Type B pancreatic cell (in vitro differentiated cells): ENCODE results near the gene ALKBH4. TPM values are rescaled to one million over a fixed set of nuclear protein-coding genes. Genes with fewer than 3 reads are reported as not detected.

ENCODE experiments used
- DNase-seq: peaks from one replicate; pipeline ENCODE4 v3.0.0; 2021; ENCODE audit warnings: mixed read lengths; ENCODE audit not compliant: unreplicated experiment; ENCODE audit errors: extremely low spot score
- H3K27ac Mint-ChIP-seq: 2 replicates; pipeline ENCODE4 v1.8.0; 2021; ENCODE audit warnings: mild to moderate bottlenecking, mixed read lengths
- H3K27me3 Mint-ChIP-seq: 2 replicates; pipeline ENCODE4 v1.8.0; 2021; ENCODE audit warnings: mixed read lengths
- H3K36me3 Mint-ChIP-seq: 2 replicates; pipeline ENCODE4 v1.8.0; 2021; ENCODE audit warnings: mixed read lengths
- H3K4me1 Mint-ChIP-seq: one replicate; pipeline ENCODE4 v1.8.0; 2021; ENCODE audit warnings: mixed read lengths; ENCODE audit not compliant: unreplicated experiment
- H3K4me3 Mint-ChIP-seq: 2 replicates; pipeline ENCODE4 v1.8.0; 2021; ENCODE audit warnings: mild to moderate bottlenecking, mixed read lengths
- H3K9me3 Mint-ChIP-seq: 2 replicates; pipeline ENCODE4 v1.8.0; 2021; ENCODE audit warnings: mixed read lengths
- total RNA-seq: library from RNA; stranded (reverse); gene quantifications from 2 replicates; pipeline ENCODE4 v1.2.1, GENCODE V29; 2021; ENCODE audit warnings: low replicate concordance
- TF ChIP-seq, protein P1 (sequence below): fragments of 200-600 bp; sonication (generic); conservative IDR thresholded peaks from 2 replicates; pipeline ENCODE4 v1.5.0; 2021; ENCODE audit warnings: antibody characterized with exemption, mild to moderate bottlenecking

ALKBH4 gene
- total RNA-seq, 1 donor from 2014 or later = 13.3 TPM

DNA sequence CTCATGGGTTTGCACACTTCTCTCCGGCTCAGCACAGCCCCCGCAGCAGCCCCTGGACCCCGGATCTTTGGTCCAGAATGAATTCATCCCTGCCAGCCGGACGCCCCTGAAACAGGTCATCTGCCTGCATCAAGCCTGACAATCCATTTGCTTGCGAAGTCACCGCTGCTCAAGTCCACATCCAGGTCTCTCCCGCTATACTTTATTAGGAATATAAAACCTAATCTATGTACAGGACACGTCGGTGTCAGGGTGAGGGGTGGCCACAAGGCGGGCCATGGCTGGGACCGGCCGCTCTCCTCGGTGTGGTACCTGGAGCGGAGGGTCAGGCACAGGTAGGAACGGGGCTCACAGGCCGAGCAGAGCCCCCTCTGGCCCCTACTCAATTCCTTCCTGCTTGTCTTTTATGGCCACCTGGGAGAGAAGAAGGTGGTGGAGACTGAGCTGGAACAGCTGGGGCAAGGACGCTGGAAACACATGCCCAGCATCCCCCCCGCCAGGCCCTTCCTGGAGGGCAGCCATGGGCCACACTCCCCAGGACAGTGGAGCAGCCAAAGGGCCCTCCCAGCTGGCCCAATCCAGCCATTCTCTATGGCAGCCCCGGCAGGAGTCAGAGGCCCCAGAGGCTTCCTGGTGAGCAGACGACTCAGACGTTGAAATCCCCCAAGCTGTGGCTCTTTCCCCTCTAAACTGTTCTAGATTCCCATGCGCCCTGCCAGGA, 8.8 kb upstream of the ALKBH4 start:
- Mint-ChIP-seq H3K36me3 (no peaks in the 10 kb centered on the region), H3K4me3 (no peak overlapping the region), H3K27me3 (no peaks in the 10 kb centered on the region), H3K4me1 (no peaks in the 10 kb centered on the region), H3K9me3 (no peaks in the 10 kb centered on the region), H3K27ac (no peak overlapping the region)
- DNase-seq = peak; percentile 56
- TF ChIP-seq, protein P1, sequence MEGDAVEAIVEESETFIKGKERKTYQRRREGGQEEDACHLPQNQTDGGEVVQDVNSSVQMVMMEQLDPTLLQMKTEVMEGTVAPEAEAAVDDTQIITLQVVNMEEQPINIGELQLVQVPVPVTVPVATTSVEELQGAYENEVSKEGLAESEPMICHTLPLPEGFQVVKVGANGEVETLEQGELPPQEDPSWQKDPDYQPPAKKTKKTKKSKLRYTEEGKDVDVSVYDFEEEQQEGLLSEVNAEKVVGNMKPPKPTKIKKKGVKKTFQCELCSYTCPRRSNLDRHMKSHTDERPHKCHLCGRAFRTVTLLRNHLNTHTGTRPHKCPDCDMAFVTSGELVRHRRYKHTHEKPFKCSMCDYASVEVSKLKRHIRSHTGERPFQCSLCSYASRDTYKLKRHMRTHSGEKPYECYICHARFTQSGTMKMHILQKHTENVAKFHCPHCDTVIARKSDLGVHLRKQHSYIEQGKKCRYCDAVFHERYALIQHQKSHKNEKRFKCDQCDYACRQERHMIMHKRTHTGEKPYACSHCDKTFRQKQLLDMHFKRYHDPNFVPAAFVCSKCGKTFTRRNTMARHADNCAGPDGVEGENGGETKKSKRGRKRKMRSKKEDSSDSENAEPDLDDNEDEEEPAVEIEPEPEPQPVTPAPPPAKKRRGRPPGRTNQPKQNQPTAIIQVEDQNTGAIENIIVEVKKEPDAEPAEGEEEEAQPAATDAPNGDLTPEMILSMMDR = no peak

DNA sequence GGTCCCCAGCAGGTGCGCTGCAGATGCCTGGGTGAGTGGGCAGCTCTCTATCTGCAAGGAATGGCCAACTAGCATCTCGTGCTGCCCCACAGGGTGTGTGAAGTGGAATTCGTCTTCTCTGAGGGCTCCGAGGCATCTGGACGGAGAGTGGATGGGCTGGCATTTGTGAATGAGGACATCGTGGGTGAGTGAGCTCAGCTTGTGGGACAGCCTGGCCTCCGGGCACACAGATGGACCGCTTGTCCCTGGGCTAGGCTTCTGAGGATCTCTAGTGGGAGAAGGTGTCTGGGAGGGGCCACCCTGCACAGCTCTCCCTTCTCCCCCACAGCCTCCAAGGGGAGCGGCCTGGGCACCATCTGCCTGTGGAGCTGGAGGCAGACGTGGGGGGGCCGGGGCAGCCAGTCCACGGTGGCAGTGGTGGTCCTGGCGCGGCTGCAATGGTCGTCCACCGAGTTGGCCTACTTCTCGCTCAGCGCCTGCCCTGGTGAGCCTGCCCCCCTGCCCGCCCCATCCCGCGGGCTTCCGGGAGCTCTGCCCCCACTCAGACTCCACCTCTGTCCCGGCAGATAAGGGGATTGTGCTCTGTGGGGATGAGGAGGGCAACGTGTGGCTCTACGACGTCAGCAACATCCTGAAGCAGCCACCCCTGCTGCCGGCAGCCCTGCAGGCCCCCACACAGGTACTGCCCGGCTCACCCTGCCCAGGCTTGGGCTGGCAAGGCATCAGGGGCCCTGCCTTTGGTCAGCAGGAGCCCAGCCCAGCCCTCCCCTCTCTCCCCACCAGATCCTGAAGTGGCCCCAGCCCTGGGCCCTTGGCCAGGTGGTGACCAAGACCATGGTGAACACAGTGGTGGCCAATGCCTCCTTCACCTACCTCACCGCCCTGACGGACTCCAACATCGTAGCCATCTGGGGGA, 7.7 kb upstream of the ALKBH4 start:
- TF ChIP-seq, protein P1 = no peak
- no peaks in the 10 kb centered on the region for H3K9me3 Mint-ChIP-seq
- DNase-seq = peak; percentile 65
- no peaks in the 10 kb centered on the region for H3K36me3 Mint-ChIP-seq
- no peaks in the 10 kb centered on the region for H3K27me3 Mint-ChIP-seq
- H3K27ac Mint-ChIP-seq = no peak overlapping the region
- H3K4me3 Mint-ChIP-seq = no peak overlapping the region
- H3K4me1 Mint-ChIP-seq = no peaks in the 10 kb centered on the region

DNA sequence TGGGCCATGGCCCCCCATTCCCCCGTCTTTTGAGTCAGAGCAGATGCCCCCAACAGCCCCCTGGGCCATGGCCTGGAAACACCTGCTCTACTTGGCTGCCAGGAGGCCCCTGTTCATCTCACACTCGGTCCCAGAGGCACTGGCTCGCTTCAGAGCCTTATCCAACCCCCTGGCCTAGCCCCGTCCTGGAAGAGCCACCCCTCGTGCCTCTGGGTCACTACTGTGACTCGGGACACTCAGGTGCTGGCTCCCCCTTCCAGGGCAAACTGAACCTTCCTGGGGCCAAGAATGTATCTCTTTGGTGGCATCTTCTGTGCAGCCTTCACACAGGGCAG, 7.1 kb upstream of the ALKBH4 start:
- H3K4me1 Mint-ChIP-seq = no peaks in the 10 kb centered on the region
- H3K36me3 Mint-ChIP-seq = no peaks in the 10 kb centered on the region
- H3K4me3 Mint-ChIP-seq = no peak overlapping the region
- no peaks in the 10 kb centered on the region for H3K27me3 Mint-ChIP-seq
- no peaks in the 10 kb centered on the region for H3K9me3 Mint-ChIP-seq
- TF ChIP-seq, protein P1 = no peak
- no peak overlapping the region for H3K27ac Mint-ChIP-seq
- DNase-seq = peak; percentile 62

DNA sequence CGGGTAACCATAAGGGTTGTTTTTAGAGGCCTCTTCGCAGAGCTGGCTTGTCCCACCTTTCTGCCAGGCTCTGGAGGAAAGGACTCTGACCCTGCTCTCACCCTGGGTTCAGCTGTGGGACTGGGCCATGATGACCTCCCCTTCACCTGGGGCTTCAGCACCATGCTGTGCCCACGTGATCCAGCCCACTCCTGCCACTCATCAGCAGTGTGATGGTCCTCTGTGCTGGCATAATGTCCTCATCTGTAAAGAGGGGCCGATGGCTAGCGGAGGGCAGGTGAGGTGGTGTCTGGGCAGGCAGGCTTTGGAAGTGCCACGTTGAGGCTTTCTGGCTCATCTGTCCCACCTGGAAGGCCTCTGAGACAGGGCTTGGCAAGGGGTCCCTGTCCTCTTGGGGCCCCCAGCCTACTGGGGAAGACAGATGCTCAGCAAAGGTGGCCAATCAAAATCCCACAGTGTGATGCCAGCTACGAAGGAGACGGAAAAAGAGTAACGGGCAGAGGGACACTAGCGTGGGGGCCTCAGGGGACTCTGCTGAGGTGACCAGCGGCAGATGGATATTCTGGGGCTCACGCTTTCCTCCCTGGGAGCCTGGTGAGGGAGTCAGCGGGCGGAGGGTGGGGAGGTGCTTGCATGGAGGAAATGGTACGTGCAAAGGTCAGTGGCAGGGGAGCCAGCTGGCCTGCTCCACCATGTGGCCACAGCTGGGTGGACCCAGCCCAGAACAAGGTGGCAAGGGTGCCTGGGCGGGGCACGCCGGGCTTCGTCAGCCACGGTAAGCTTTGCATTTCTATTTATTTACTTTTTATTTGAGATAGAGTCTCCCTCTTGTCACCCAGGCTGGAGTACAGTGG, 5.5 kb upstream of the ALKBH4 start:
- Mint-ChIP-seq H3K9me3 (no peaks in the 10 kb centered on the region), H3K4me3 (no peak overlapping the region), H3K4me1 (no peaks in the 10 kb centered on the region), H3K27me3 (no peaks in the 10 kb centered on the region), H3K36me3 (no peaks in the 10 kb centered on the region), H3K27ac (no peak overlapping the region)
- TF ChIP-seq, protein P1 = no peak
- DNase-seq = peak; percentile 52

DNA sequence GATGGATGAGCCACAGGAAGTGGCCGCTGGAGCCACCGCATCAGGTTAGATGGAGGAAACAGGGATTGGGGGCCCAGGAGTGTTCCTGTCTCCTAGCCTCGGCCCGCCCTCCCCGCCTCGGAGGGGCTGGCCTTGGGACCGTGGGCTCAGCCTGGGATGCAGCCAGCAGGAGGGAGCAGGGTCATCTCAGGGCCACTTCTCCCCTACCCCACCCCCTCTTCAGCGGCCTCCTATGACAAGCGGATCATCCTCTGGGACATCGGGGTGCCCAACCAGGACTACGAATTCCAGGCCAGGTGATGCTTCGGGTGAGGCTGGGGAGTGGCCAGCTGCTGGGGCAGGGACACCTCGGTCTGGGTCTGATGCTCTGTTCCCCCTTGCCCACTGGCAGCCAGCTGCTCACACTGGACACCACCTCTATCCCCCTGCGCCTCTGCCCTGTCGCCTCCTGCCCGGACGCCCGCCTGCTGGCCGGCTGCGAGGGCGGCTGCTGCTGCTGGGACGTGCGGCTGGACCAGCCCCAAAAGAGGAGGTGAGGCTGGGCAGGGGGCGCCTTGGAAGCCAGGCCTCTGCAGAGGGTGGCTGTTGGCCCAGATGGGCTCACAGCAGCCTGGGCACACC, 4.8 kb upstream of the ALKBH4 start:
- peak; percentile 64 for DNase-seq
- TF ChIP-seq, protein P1 = no peak
- Mint-ChIP-seq H3K27me3 (no peaks in the 10 kb centered on the region), H3K4me1 (no peaks in the 10 kb centered on the region), H3K4me3 (no peak overlapping the region), H3K36me3 (no peaks in the 10 kb centered on the region), H3K27ac (no peak overlapping the region), H3K9me3 (no peaks in the 10 kb centered on the region)
